ENCODE results near the gene RPL9.
"Not testable (repeated sequence)": the region's sequence is repeated elsewhere in the genome, so short reads cannot be mapped to it uniquely, and the experiment has no call there.

RPL9 gene

DNA sequence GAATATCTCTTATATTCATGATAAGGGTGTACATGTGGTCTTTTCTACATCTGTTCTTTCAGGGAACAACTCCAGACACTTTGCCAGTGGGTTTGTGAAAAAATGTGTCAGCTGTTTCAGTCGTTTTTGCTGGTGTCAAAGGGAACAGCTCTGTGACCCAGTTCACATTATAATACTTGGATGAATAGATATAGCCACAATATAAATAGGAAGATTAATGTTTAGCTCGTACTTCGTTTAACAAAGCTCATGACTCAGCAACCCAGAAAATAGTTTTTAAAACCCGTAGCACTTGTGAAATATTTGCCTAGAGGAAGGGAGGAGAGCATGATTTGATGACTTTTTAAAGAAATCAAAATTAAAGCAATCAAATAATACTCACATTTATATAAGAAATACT lies 8.0 kb upstream of the RPL9 start:
- DNase-seq (ENCODE audit: low read depth in 2 of 2) = no peak

DNA sequence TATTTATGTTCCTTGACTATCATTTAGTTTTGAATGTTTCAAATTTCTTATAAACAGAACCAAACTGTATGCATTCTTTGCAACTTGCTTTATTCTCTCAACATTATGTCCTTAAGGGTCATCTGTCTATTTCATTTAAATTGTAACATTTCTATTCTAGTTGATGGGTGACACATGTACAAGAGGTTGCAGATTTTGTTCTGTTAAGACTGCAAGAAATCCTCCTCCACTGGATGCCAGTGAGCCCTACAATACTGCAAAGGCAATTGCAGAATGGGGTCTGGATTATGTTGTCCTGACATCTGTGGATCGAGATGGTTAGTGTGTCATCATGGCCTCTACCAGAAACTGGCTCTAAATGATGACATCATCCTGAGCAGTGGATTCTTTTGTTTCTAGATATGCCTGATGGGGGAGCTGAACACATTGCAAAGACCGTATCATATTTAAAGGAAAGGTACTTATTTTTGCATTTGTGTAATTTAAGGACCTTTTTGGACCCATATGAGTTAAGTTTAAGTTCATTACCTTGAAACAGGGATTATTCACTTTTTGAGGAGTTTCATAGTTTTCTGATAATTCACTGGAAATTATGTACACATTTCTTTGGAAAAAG lies 6.3 kb upstream of the RPL9 start:
- no peak for DNase-seq (ENCODE audit: low read depth in 2 of 2)

DNA sequence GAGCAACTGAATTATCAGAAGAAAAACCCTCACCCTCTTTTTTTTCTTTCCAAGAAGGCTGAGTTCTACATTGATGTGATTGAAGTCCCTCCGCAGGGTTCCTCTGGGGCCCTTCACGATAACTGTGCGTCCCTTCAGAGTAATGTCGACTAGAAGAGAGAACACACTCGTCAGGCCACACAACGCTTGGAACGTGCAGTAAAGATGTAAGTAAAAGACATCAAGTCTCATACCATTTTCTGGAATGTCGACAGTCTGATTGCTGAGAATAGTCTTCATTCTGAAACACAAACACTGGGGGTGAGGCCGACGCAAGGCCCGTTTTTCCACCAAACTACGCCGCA lies 589 bp downstream of the RPL9 start:
- not testable (repeated sequence) for DNase-seq (ENCODE audit: low read depth in 2 of 2)

DNA sequence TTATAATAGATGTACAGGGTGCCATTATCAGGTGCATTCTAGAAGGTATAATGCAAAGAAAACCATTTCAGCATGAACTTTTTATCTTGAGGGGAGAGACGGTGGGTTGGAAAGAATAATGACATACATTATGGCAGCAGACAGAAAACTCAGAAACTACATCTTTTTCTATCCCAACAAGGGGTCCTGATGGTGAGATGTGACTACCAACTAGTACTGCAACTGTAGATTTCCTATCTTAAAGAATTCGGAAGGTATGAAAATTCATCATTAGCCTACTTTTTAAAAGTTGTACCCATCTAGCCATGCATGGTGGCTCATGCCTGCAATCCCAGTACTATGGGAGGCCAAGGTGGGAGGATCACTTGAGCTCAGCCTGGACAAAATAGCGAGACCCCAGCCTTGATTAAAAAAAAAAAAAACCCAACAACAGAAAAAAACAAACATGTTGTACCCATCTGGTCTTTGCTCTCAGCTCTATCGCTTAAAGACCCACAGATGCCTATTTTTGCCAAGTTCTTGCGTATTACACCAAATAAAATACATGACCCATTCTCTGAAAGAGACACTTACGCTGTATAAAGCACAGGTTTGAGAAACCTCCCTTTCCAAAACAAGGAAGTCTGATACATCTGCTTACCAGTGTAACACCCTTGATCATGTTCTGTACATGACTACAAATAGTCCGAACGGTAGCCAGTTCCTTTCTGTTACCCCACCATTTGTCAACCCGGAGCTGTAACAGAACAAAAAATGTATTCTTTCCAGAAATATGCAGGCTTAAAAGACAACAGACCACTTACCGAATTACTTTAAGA lies 1.6 kb downstream of the RPL9 start:
- DNase-seq (ENCODE audit: low read depth in 2 of 2) = no peak

DNA sequence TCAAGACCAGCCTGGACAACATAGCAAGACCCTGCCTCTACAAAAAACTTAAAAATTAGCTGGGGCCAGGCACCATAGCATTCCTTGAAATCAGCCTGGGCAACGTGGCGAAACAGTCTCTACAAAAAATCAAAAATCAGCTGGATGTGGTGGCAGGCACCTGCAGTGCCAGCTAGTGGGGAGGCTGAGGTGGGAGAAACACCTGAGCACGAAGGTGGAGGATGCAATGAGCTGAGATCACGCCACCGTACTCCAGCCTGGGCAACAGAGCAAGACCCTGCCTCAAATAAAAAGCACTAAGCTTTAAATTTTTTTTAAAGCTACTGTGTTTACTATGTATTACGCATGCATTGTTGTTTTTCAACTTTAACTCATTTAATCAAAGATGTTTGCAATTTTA lies 3.2 kb downstream of the RPL9 start:
- no peak for DNase-seq (ENCODE audit: low read depth in 2 of 2)

DNA sequence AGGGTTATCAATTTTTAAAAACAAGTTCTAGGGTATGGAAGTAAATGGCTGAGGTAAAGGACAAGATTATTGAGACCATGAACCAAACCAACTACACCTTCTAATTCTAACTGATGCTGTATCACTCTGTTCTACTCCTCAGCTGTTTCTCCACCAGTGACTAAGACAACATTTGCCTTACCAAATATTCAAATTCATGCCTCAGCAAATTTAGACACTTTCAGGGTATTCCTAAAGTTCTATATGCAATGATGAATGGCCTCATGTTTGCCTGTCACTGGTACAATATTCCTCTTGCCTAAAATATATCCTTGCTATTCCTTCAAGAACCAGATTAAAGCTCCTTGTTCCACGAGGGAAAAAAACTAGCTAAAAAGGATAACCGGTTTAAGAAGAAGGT lies 5.0 kb downstream of the RPL9 start:
- DNase-seq (ENCODE audit: low read depth in 2 of 2) = no peak

DNA sequence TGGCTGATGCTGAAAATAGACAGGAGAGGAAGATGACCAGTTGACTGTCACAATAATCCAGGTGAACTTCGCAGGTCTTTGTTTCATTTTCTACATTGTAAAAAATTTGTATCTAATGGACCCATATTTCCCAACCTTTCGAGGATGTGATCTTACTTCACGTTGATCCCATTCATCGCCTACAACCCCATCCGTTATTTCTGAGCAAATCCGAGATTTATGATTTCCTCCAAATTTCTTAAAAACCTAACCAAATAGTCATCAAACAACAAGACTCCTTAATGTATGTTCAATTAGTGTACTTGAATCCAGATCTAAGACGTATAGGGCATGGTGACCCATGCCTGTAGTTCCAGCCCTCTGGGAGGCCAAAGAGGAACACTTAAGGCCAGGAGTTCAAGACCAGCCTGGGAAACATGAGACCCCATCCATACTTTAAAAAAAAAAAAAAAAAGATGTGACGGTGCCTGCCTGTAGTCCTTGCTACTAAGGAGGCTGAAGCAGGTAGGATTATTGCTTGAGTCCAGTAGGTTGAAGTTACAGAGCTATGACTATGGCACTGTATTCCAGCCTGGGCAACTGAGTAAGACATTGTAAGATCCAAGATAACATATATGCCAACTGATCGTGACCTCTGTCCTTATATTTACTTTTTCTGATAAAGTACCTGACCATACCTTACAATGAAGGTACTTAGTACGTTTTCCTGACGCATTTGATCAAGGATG lies 5.7 kb downstream of the RPL9 start:
- no peak for DNase-seq (ENCODE audit: low read depth in 2 of 2)

DNA sequence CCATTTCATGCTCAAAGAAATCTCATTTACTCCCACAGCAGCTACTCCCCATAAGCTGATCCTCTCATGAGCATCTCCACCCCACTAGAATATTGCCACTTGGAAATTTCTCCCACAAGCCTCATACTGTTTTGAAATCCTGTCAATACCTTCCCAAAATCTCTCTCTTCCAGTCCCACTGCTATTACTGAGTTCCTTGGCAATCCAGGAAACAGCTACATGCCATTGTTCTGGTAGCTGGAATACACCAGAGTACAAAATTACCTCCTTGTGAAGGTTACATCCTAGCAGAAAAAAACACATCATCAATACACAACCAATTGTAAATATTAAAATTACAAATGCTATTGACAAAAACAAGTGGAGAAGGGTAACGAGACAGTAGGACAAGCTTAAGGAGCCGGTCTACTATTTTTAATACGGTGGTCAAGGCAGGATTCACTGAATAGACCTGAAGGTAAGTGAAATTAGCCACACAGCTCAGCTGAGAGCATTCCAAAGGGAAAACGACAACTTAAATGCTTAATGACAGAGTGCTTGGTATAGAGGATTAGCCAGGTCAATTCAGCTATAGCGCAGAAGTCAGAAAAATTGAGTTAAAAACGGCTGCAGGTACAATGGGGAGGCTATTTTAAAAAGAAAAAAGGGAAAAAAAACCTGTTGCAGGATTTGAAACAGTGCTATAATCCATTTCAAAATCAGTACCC lies 6.4 kb downstream of the RPL9 start:
- no peak for DNase-seq (ENCODE audit: low read depth in 2 of 2)

DNA sequence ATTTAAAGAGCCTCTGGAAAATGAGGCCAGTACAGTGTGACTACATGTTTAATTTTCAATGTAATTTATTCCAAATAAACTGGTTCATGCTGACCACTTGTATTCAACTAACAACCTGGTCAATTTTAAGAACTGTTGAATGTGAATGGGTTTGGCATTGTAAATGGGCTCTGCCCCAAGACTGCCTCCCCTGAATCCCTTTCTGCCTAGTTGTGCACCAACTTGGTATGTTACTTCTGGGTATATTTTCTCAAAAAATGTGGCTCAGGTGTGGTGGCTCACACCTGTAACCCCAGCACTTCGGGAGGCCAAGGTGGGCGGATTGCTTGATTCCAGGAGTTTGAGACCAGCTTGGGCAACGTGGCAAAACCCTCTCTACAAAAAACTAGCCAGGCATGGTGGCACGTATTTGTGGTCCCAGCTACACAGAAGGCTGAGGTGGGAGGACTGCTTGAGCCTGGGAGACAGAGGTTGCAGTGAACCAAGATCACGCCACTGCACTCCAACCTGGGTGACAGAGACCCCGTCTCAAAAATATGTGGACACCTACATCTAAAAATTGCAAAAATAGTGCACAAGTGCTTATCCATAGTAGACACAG lies 7.2 kb downstream of the RPL9 start:
- DNase-seq (ENCODE audit: low read depth in 2 of 2) = no peak

DNA sequence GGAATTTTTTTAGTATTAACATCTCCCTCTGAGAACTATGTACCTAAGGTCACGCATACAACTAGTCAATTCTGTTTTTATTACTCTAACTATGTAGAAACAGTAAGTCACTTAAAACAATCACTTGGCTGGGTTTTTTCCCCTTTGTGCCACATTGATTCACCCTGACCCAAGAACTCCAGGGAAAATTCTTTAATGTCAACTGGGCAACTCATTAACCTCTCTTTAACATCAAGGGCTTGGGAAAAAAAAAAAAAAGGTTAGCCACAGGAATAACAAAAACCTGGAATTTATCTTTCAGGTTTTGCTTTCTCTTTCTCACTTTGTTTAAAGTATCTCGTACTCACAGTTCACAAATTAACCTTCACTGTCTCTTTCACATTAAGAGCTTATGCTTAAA lies 8.1 kb downstream of the RPL9 start:
- DNase-seq (ENCODE audit: low read depth in 2 of 2) = no peak

DNA sequence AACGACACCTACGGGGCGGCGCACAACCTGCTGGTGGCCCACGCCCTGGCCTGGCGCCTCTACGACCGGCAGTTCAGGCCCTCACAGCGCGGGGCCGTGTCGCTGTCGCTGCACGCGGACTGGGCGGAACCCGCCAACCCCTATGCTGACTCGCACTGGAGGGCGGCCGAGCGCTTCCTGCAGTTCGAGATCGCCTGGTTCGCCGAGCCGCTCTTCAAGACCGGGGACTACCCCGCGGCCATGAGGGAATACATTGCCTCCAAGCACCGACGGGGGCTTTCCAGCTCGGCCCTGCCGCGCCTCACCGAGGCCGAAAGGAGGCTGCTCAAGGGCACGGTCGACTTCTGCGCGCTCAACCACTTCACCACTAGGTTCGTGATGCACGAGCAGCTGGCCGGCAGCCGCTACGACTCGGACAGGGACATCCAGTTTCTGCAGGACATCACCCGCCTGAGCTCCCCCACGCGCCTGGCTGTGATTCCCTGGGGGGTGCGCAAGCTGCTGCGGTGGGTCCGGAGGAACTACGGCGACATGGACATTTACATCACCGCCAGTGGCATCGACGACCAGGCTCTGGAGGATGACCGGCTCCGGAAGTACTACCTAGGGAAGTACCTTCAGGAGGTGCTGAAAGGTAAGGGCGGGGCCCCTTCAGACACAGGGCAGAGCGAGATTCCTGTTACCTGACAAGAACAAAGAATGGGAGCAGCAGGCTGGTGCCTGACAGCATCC lies 11.7 kb downstream of the RPL9 start:
- peak in 1 of 2 donors; percentile 29 for DNase-seq (ENCODE audit: low read depth in 2 of 2)

DNA sequence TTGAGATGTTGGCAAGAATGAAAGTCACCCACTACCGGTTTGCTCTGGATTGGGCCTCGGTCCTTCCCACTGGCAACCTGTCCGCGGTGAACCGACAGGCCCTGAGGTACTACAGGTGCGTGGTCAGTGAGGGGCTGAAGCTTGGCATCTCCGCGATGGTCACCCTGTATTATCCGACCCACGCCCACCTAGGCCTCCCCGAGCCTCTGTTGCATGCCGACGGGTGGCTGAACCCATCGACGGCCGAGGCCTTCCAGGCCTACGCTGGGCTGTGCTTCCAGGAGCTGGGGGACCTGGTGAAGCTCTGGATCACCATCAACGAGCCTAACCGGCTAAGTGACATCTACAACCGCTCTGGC lies 12.3 kb downstream of the RPL9 start:
- no peak for DNase-seq (ENCODE audit: low read depth in 2 of 2)

DNA sequence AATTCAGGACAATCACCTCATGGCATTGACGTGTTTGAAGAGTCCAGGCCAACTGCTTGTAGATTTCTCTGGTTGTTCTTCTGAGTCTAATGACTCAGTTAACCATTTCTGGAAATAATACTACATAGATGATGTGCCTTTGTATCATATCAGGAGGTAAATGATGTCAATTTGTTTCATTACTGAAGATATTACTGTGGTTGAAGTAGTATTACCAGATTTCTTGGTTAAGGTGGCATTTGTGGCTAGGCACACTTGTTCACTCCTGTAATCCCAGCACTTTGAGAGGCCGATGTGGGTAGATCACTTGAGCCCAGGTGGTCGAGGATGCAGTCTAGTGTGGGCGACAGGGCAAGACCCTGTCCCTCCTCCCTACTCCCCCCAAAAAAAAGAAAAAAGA lies 15.7 kb downstream of the RPL9 start:
- no peak for DNase-seq (ENCODE audit: low read depth in 2 of 2)

DNA sequence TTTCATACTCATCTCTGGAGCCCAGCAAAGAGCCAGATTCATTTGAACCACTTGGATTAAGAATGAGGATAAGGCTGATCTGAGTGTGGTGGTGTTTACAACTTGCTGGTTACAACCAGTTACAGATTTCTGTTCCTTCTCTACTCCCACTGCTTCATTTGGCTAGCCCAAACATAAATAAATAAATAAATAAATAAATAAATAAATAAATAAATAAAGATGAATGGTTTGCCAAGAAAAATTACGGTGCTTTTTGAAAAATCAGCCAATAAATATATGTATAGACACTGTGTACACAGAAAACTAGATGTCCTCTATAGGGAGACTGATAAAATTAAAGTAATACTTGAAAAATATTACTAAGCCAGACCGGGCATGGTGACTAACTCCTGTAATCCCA lies 17.1 kb downstream of the RPL9 start:
- no peak for DNase-seq (ENCODE audit: low read depth in 2 of 2)

DNA sequence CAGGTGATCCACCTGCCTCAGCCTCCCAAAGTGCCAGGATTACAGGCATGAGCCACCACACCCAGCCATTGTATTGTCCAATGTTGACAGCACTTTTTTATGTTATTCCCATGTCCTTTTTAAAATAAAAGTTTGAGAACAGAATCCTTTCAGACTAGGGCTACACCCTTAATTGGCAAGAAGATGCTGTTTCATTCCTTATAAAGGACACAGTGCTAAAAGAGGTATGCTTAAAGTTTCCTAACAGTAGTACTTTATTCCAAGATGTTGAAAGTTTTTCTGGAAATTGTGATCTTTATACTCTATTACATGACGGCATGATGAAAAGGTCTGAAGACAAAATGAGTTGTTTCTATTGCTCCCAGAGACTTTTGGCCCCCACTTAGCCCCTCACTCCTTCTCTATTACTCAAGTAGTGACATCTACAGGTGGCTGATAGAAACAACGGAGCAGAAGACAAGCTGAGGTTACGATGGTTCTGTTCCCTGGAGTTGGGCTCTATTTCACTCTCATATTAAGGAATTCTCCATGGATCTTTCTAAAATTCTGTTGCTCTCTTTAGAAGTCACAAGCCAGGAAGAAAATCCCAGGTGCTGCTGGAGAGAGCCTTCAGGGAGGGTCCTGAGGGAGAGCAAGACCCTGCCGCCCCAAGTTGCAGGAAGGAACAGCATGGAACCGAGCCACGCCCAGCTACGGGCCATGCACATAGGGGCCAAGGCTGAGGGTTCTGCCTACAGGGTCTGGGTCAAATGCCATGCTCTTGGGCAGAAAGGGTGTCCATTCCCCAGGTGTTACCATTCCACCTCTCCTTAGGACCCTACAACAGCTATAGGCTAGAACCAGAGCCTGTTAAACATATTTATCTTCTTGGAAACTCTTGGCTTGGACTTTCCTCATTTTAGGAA lies 22.8 kb downstream of the RPL9 start:
- no peak for DNase-seq (ENCODE audit: low read depth in 2 of 2)

DNA sequence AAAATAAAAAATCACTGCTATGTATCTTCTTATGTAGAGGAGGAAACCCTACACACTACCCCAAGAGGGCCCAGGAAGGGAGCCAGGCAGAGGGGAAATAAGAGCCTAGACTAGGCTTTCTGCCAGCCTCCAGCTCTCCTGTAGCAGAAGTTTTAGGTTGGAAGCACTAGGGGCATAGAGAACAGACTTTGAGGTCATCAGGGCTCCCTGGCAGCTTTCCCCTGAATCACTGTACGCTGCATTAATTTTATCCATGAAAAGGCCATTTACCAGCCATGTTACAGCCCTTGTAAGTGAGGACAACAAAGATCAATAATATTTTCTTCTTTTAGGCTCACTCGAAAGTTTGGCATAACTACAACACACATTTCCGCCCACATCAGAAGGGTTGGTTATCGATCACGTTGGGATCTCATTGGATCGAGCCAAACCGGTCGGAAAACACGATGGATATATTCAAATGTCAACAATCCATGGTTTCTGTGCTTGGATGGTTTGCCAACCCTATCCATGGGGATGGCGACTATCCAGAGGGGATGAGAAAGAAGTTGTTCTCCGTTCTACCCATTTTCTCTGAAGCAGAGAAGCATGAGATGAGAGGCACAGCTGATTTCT lies 24.7 kb downstream of the RPL9 start:
- DNase-seq (ENCODE audit: low read depth in 2 of 2) = no peak

DNA sequence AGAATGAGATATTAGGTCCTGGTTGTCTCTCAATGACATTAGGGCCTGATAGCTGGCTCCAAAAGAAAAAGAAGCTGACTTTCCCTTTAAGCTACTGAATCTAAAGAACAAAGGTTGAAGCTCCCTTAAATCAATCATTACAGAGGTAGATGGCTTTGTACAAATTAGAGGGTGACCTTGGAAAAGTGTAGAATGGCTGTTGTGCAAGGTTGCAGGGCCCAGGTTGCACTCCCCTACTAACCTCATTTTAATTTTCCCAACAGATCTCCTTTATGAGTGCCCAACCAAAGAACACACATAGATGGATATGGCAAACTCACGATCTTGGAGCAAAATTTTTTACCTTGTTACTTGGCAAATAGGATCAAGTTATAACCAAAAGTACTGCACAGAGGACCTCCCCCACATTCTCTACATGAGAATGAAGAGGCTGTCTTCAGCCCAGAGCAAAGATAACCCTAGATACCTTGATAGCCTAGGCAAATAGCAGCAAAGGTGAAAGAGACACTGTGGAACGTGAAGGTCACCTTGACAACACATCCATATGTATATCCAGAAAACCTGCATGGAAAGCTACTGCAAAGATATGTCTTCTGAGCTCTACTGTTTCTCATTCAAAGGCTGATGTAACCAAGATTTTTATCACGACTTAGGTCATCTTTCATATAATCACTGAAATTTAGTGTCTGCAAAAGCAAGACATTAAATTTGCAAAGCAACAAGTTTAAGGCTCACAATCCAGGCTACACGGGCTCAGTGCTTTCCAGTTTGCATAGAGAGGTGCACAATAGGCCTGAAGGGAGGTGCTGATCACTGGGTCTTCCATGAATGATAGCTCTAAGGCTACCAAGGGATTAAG lies 29.0 kb downstream of the RPL9 start:
- no peak for DNase-seq (ENCODE audit: low read depth in 2 of 2)

DNA sequence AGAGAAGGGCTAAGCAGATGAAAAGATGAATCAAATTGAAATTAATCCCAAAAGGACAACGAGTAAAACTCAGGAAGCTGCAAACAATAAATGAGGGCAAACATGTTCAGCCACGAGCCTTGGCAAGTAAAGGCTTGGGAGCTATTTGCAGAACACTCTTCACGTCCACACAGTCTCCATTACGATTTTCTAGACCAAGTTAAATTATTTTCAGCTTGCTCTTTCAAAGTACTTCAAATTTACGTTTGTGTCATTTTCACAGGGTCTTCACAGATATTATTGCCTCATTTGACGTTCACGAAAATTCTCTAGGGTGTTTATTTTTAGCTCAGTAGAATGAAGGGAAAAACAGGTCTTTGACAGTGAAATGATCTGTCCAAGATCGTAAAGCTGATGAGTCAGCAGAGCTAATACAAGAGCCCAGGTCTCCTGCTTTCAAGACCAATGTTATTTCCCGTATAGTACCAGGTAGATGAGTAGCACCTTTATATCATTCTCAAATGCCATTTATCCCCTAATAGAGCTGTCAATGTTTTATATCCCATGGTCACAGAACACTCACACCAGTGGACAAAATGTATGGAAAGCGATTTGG lies 31.1 kb downstream of the RPL9 start:
- DNase-seq (ENCODE audit: low read depth in 2 of 2) = no peak

DNA sequence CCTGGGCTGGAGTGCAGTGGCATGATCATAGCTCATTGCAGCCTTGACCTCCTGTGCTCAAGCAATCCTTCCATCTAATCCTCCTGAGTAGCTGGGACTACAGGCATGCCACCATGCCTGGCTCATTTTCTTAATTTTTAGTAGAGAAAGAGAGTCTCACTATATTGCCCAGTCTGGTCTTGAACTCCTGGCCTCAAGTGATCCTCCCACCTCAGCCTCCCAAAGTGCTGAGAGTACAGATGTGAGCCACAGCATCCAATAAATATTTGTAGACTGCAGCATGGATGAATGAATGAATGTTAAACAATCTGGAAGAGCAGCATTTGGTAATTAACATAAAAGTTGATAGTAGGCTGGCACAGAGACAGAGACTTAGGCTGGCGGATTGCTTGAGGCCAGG lies 32.0 kb downstream of the RPL9 start:
- DNase-seq (ENCODE audit: low read depth in 2 of 2) = no peak
